ENCODE results near the gene BCKDHA. TPM values are rescaled to one million over a fixed set of nuclear protein-coding genes. Genes with fewer than 3 reads are reported as not detected.

BCKDHA gene
- total and polyA plus RNA-seq, 4 experiments from 2014 or later, result 23.6 to 65.1 (median 43.4) TPM

Other genes with a start within 250 kb of the BCKDHA start
- under 1 TPM; 0.15 to 0.28 TPM for gene CYP2S1, start 204.6 kb upstream of the BCKDHA start, total RNA-seq
- not detected for gene CYP2S1, start 204.6 kb upstream of the BCKDHA start, polyA plus RNA-seq
- gene AXL, start 178.6 kb upstream of the BCKDHA start, total RNA-seq, result under 1 TPM in 1 of 2 experiments, not detected in 1; 0.32 TPM
- gene AXL, start 178.6 kb upstream of the BCKDHA start, polyA plus RNA-seq, result under 1 TPM; 0.10 to 0.29 TPM
- gene HNRNPUL1, start 133.4 kb upstream of the BCKDHA start, total RNA-seq, result 100 to 1,000 TPM; 300 TPM
- gene HNRNPUL1, start 133.4 kb upstream of the BCKDHA start, polyA plus RNA-seq, result 100 to 1,000 TPM in 1 of 2 donors, 10 to 100 TPM in 1; 37.8 to 110 TPM
- 10 to 100 TPM; 56.4 to 61.4 TPM for gene CCDC97, start 87.6 kb upstream of the BCKDHA start, total RNA-seq
- 10 to 100 TPM; 23.2 to 32.3 TPM for gene CCDC97, start 87.6 kb upstream of the BCKDHA start, polyA plus RNA-seq
- gene TGFB1, start 43.9 kb upstream of the BCKDHA start, total RNA-seq, result 100 to 1,000 TPM; 136 to 143 TPM
- 10 to 100 TPM; 28.1 to 83.7 TPM for gene TGFB1, start 43.9 kb upstream of the BCKDHA start, polyA plus RNA-seq
- 10 to 100 TPM; 11.6 to 15.2 TPM for gene B9D2, start 33.7 kb upstream of the BCKDHA start, total RNA-seq
- gene B9D2, start 33.7 kb upstream of the BCKDHA start, polyA plus RNA-seq, result 10 to 100 TPM; 12.9 to 22.4 TPM
- 10 to 100 TPM; 14.3 to 16.1 TPM for gene TMEM91, start 21.3 kb upstream of the BCKDHA start, total RNA-seq
- 1 to 10 TPM; 4.8 to 4.9 TPM for gene TMEM91, start 21.3 kb upstream of the BCKDHA start, polyA plus RNA-seq
- 10 to 100 TPM; 18.2 to 23.0 TPM for gene EXOSC5, start 459 bp upstream of the BCKDHA start, total RNA-seq
- gene EXOSC5, start 459 bp upstream of the BCKDHA start, polyA plus RNA-seq, result 10 to 100 TPM; 46.4 to 58.6 TPM
- 1 to 10 TPM; 2.9 to 3.2 TPM for gene B3GNT8, start 29.6 kb downstream of the BCKDHA start, total RNA-seq
- gene B3GNT8, start 29.6 kb downstream of the BCKDHA start, polyA plus RNA-seq, result 1 to 10 TPM in 1 of 2 donors, under 1 TPM in 1; 0.64 to 7.1 TPM
- gene DMAC2, start 42.1 kb downstream of the BCKDHA start, total RNA-seq, result 10 to 100 TPM; 27.7 to 28.9 TPM
- 10 to 100 TPM; 43.1 to 58.2 TPM for gene DMAC2, start 42.1 kb downstream of the BCKDHA start, polyA plus RNA-seq
- gene ERICH4, start 45.3 kb downstream of the BCKDHA start, total RNA-seq, result not detected
- not detected for gene ERICH4, start 45.3 kb downstream of the BCKDHA start, polyA plus RNA-seq
- gene CEACAM21, start 178.3 kb downstream of the BCKDHA start, total RNA-seq, result 10 to 100 TPM; 42.8 to 48.7 TPM
- gene CEACAM21, start 178.3 kb downstream of the BCKDHA start, polyA plus RNA-seq, result 10 to 100 TPM; 60.4 to 61.2 TPM
- under 1 TPM; 0.28 to 0.64 TPM for gene CEACAM4, start 229.3 kb downstream of the BCKDHA start, total RNA-seq
- gene CEACAM4, start 229.3 kb downstream of the BCKDHA start, polyA plus RNA-seq, result not detected

Measured in CD4-positive, alpha-beta memory T cell (primary cell).